H1 (cell line): ENCODE results near the gene NKAIN2. TPM values are rescaled to one million over a fixed set of nuclear protein-coding genes. Genes with fewer than 3 reads are reported as not detected.

Experiments
- ASH2L ChIP-seq: fragments of 200-600, 300-600 bp; sonication (generic); IDR thresholded peaks from one replicate; pipeline ENCODE4 v1.7.1; 2017; ENCODE audit warnings: low read length
- BCL11A ChIP-seq, 2 experiments: IDR thresholded peaks; one replicate each; pipeline ENCODE4 v1.6.1; 2011; ENCODE audit warnings: low read depth in 2 of 2, low read length in 2 of 2, mild to moderate bottlenecking in 2 of 2
- SUZ12 ChIP-seq: fragments of 200-600 bp; sonication (generic); IDR thresholded peaks from 2 replicates; pipeline ENCODE4 v1.6.1; 2012; ENCODE audit warnings: mild to moderate bottlenecking, inconsistent platforms, low read length, moderate library complexity, mixed read lengths
- TBP ChIP-seq: IDR thresholded peaks from 2 replicates; pipeline ENCODE4 v1.6.1; 2011; ENCODE audit warnings: low read depth, low read length, improper control_type of control experiment
- polyA plus RNA-seq, 7 experiments: library from polyadenylated mRNA; depleted of rRNA in 3 of 7; stranded (reverse) in 5 of 7; unstranded in 2 of 7; fragments of >200 nt in 5 of 7; fragments of 200-250 nt in 2 of 7; gene quantifications; 1 replicate in 5 of 7; 2 replicates in 1 of 7; 4 replicates in 1 of 7; pipeline versions ENCODE4 v1.2.1 to v1.2.3, GENCODE V29; 2011 to 2013; ENCODE audit warnings: missing spikeins in 2 of 7, mixed read lengths in 2 of 7
- total RNA-seq: library from RNA; stranded (reverse); fragmentation: NEBNext Ultra II Directional; extraction: Animal tissue kit (Norgen Biotek cat#: 25700); gene quantifications from 2 replicates; pipeline ENCODE4 v1.2.1, GENCODE V29; 2021

NKAIN2 gene
- total and polyA plus RNA-seq, 2 of the 8 experiments (the other 6 are each of a cell fraction or from before 2014, with no cell fraction given), result 0.20 to 0.34 TPM

DNA sequence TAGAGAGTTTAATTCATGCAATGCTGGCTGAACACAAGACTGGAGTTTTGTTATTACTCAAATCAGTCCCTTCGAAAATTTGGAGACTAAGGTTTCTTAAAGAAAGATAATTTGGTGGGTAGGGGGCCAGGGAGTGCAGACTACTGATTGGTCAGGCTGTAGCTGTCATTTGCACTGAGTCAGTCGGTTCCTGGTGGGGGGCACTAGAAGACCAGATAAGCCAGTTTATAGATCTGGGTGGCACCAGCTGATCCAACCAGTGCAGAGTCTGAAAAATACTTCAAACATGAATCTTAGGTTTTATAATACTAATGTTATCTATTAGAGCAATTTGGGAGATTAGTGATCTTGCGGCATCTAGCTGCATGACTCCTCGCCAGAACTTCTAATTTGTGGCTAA, 530.7 kb downstream of the NKAIN2 start (continued):
- TF ChIP-seq SUZ12 (no peak), ASH2L (no peak), BCL11A (IDR thresholded peaks at IDR 0.05; ENCODE audit: low read depth in 2 of 2, low read length in 2 of 2) (no peak), TBP (no peak)
